Parathyroid adenoma (tissue), 2 donors: ENCODE results near the gene RFC3.

Source experiments
- H2AFZ ChIP-seq: fragments of 300-600 bp; sonication (generic); one replicate; pipeline ENCODE4 v1.7.0; 2017; ENCODE audit warnings: antibody characterized with exemption, mild to moderate bottlenecking
- H3K27ac ChIP-seq: fragments of 300-600 bp; sonication (generic); one replicate; pipeline ENCODE4 v1.7.0; 2017
- H3K27me3 ChIP-seq: fragments of 300-600 bp; sonication (generic); one replicate; pipeline ENCODE4 v1.7.0; 2017; ENCODE audit warnings: low read length; ENCODE audit not compliant: control insufficient read depth, insufficient read depth
- H3K36me3 ChIP-seq: fragments of 300-600 bp; sonication (generic); one replicate; pipeline ENCODE4 v1.7.0; 2017; ENCODE audit warnings: low read length; ENCODE audit not compliant: control insufficient read depth, insufficient read depth
- H3K4me1 ChIP-seq: fragments of 300-600 bp; sonication (generic); one replicate; pipeline ENCODE4 v1.7.0; 2017; ENCODE audit warnings: control low read depth
- H3K4me2 ChIP-seq: fragments of 300-600 bp; sonication (generic); one replicate; pipeline ENCODE4 v1.7.0; 2017; ENCODE audit warnings: low read length
- H3K4me3 ChIP-seq: fragments of 300-600 bp; sonication (generic); one replicate; pipeline ENCODE4 v1.7.0; 2017; ENCODE audit warnings: low read depth, low read length
- H3K79me2 ChIP-seq: fragments of 300-600 bp; sonication (generic); one replicate; pipeline ENCODE4 v1.7.0; 2017; ENCODE audit warnings: control low read depth
- H3K9ac ChIP-seq: fragments of 300-600 bp; sonication (generic); one replicate; pipeline ENCODE4 v1.7.0; 2017; ENCODE audit warnings: mild to moderate bottlenecking
- H3K9me3 ChIP-seq: fragments of 300-600 bp; sonication (generic); one replicate; pipeline ENCODE4 v1.7.0; 2017; ENCODE audit warnings: low read length; ENCODE audit not compliant: control insufficient read depth
- TF ChIP-seq, protein P1 (sequence below): fragments of 300-600 bp; sonication (generic); IDR thresholded peaks from one replicate; pipeline ENCODE4 v1.7.0; 2017; ENCODE audit warnings: antibody characterized with exemption, mild to moderate bottlenecking
- donor health status: primary hyperparathyroidism.

The RFC3 gene

DNA sequence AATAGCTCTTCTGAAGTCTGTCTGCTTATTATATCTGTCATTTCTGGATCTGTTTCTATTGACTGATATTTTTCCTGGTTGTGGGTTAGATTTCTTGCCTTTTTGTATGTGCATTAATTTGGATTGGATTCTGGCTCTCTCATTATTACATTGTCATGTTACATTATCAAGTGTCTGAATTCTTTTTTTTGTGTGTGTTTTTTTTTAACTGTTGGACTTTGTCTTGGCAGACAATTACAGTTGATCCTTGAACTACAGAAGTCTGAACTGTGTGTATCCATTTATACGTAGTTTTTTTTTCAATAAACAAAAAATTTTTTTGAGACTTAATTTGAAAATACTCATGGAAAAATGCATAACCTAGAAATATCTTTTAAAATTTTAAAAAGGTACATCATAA is 22.5 kb downstream of the RFC3 start:
- no peaks in the 10 kb centered on the region for H3K4me1 ChIP-seq
- no peaks in the 10 kb centered on the region for H3K9me3 ChIP-seq
- no peak overlapping the region for H3K4me3 ChIP-seq

DNA sequence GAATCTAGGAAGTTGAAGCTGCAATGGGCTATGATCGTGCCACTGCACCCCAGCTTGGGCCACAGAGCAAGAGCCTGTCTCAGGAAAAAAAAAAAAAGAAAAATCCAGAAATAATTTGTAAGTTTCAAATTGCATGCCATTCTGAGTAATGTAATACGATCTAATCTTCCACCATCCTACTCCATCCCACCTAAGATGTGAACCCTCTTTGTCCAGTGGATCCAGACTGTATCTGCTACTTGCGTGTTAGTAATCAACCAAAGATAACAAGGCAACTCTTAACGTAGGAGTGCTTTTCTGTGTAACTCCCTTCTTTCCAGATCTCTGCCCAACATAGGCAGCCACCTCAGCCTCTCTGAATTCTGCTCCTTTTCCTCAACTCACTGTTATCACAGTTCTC is 24.3 kb downstream of the RFC3 start:
- no peak overlapping the region for H3K9ac ChIP-seq
- no peaks in the 10 kb centered on the region for H3K36me3 ChIP-seq
- no peak overlapping the region for H2AFZ ChIP-seq
- TF ChIP-seq, protein P1, sequence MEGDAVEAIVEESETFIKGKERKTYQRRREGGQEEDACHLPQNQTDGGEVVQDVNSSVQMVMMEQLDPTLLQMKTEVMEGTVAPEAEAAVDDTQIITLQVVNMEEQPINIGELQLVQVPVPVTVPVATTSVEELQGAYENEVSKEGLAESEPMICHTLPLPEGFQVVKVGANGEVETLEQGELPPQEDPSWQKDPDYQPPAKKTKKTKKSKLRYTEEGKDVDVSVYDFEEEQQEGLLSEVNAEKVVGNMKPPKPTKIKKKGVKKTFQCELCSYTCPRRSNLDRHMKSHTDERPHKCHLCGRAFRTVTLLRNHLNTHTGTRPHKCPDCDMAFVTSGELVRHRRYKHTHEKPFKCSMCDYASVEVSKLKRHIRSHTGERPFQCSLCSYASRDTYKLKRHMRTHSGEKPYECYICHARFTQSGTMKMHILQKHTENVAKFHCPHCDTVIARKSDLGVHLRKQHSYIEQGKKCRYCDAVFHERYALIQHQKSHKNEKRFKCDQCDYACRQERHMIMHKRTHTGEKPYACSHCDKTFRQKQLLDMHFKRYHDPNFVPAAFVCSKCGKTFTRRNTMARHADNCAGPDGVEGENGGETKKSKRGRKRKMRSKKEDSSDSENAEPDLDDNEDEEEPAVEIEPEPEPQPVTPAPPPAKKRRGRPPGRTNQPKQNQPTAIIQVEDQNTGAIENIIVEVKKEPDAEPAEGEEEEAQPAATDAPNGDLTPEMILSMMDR = no peak
- H3K27me3 ChIP-seq = no peaks in the 10 kb centered on the region
- H3K4me3 ChIP-seq = no peak overlapping the region
- H3K4me1 ChIP-seq = no peaks in the 10 kb centered on the region
- H3K27ac ChIP-seq = no peak overlapping the region
- no peaks in the 10 kb centered on the region for H3K9me3 ChIP-seq
- H3K79me2 ChIP-seq = no peaks in the 10 kb centered on the region
- H3K4me2 ChIP-seq = no peak overlapping the region

More for the DNA sequence above, 22.5 kb downstream of the RFC3 start:
- Histone ChIP-seq H3K36me3 (no peaks in the 10 kb centered on the region), H3K27me3 (no peaks in the 10 kb centered on the region), H2AFZ (no peak overlapping the region), H3K79me2 (no peaks in the 10 kb centered on the region), H3K27ac (no peak overlapping the region), H3K4me2 (no peak overlapping the region), H3K9ac (no peak overlapping the region)
- TF ChIP-seq, protein P1 = no peak

DNA sequence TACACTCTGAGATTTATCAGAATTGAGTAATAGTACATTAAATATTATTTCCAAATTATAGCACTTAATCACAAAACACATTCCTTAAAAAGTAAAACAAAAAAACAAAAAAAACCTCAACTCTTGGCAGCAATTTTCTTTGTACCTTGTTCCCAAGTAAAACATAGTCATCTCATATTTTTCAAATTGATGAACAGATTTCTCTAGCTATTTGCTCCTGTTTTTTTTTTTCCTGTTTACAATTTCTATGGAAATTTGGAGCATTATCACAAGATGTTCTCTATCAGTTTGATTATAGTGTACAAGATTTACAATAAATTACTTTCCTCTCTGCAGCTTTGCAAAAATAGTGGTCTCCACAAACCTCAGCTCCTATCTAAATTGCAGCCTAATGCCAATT is 25.0 kb downstream of the RFC3 start:
- Histone ChIP-seq H3K27me3 (no peaks in the 10 kb centered on the region), H3K9me3 (no peaks in the 10 kb centered on the region), H3K4me1 (no peaks in the 10 kb centered on the region), H3K4me2 (no peak overlapping the region), H3K79me2 (no peaks in the 10 kb centered on the region), H3K4me3 (no peak overlapping the region), H3K36me3 (no peaks in the 10 kb centered on the region), H3K27ac (no peak overlapping the region), H2AFZ (no peak overlapping the region), H3K9ac (no peak overlapping the region)
- TF ChIP-seq, protein P1 = no peak

DNA sequence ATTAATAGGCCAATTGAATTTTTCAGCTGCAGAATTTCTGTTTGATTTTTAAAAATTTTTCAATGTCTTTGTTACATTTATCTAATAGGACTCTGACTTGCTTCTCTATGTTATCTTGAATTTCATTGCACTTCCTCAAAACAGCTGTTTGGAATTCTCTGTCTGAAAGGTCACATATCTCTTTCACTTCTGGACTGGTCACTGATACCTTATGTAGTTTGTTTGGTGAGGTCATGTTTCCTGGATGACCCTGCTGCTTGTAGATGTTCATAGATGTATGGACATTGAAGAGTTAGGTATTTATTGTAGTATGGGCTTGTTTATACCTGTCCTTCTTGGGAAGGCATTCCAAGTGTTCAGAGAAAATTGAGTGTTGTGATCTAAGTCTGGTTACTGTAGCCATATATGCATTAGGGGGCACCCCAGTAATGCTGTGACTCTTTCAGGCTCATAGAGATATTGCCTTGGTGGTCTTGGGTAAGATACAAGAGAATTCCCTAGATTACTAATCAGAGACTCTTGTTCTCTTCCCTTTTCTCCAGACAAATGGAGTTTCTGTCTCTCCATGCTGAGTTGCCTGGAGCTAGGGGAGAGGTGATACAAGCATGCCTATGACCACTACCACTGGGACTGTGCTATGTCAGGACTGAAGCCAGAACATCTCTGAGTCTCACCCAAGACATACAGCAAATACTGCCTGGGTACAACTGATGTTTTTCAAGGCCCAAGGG is 27.8 kb downstream of the RFC3 start:
- H3K27ac ChIP-seq = no peak overlapping the region
- H3K4me3 ChIP-seq = no peak overlapping the region
- no peak overlapping the region for H3K9ac ChIP-seq
- H3K4me1 ChIP-seq = no peaks in the 10 kb centered on the region
- no peaks in the 10 kb centered on the region for H3K79me2 ChIP-seq
- H3K9me3 ChIP-seq = no peaks in the 10 kb centered on the region
- no peak overlapping the region for H2AFZ ChIP-seq
- no peak overlapping the region for H3K4me2 ChIP-seq
- no peaks in the 10 kb centered on the region for H3K36me3 ChIP-seq
- TF ChIP-seq, protein P1 = no peak
- H3K27me3 ChIP-seq = no peaks in the 10 kb centered on the region
